ENCODE data around the gene LYVE1. TPM values are rescaled to one million over a fixed set of nuclear protein-coding genes. Genes with fewer than 3 reads are reported as not detected.

The LYVE1 gene
- polyA plus RNA-seq, 1 of the 3 experiments (the other 2 are of a cell fraction), result not detected

DNA sequence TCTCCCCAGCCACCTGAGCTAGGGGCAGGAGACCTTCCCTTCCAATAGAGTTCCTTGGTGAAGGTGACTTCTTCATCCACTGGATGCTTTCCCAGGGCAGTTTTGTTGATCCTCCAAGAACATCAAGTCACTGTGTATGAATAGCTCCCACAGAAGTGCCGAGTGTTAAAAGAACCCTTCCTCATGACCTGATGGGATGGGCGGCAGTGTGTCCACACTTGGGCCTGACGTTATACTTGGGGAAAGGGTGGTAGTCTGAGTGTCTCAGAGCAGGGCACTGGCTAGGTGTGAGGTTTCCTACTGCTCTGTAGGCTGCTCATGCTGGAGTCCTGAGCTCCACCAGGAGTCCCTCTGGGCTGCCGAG, 7.6 kb upstream of the LYVE1 start:
- H3K4me3 ChIP-seq (ENCODE audit: low read depth in 2 of 2, low read length in 1 of 2), result no peak overlapping the region
- ChIA-PET CTCF (interaction anchor here (1.0 to 1.4 kb wide), 2 partner anchors 11 to 59 kb away, joined by 3 read pairs; no protein-coding TSS in a partner anchor), POLR2A (no interaction called here)
- H3K36me3 ChIP-seq (replicated peaks in 1 of 2; ENCODE audit: control insufficient read depth in 1 of 2, insufficient read depth in 2 of 2, low read length in 1 of 2), result no peaks in the 10 kb centered on the region
- H3K27ac ChIP-seq (ENCODE audit: low read depth in 2 of 2, low read length in 1 of 2), result no peak overlapping the region
- H3K9me3 ChIP-seq, result no peaks in the 10 kb centered on the region
- WGBS (ENCODE audit: low lambda C conversion rate), result 91% methylated on average over 4 of the region's 4 CpGs
- no peak overlapping the region for H3K4me2 ChIP-seq
- no peaks in the 10 kb centered on the region for H3K27me3 ChIP-seq (ENCODE audit: insufficient read depth)
- TF ChIP-seq, protein P1, sequence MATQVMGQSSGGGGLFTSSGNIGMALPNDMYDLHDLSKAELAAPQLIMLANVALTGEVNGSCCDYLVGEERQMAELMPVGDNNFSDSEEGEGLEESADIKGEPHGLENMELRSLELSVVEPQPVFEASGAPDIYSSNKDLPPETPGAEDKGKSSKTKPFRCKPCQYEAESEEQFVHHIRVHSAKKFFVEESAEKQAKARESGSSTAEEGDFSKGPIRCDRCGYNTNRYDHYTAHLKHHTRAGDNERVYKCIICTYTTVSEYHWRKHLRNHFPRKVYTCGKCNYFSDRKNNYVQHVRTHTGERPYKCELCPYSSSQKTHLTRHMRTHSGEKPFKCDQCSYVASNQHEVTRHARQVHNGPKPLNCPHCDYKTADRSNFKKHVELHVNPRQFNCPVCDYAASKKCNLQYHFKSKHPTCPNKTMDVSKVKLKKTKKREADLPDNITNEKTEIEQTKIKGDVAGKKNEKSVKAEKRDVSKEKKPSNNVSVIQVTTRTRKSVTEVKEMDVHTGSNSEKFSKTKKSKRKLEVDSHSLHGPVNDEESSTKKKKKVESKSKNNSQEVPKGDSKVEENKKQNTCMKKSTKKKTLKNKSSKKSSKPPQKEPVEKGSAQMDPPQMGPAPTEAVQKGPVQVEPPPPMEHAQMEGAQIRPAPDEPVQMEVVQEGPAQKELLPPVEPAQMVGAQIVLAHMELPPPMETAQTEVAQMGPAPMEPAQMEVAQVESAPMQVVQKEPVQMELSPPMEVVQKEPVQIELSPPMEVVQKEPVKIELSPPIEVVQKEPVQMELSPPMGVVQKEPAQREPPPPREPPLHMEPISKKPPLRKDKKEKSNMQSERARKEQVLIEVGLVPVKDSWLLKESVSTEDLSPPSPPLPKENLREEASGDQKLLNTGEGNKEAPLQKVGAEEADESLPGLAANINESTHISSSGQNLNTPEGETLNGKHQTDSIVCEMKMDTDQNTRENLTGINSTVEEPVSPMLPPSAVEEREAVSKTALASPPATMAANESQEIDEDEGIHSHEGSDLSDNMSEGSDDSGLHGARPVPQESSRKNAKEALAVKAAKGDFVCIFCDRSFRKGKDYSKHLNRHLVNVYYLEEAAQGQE (IDR thresholded peaks at IDR 0.05; ENCODE audit: low read depth, low read length), result no peak
- no peak for TF ChIP-seq FOXM1 (IDR thresholded peaks at IDR 0.05; ENCODE audit: low read depth)
- no peak for TF ChIP-seq GATA2 (CRISPR knock-in tag; IDR thresholded peaks at IDR 0.05)
- H3K9me2 ChIP-seq, result no peaks in the 10 kb centered on the region
- no peak overlapping the region for H3K9ac ChIP-seq
- no peak overlapping the region for H2AFZ ChIP-seq (ENCODE audit: low read depth)
- H3K4me1 ChIP-seq (ENCODE audit: control insufficient read depth in 1 of 2, insufficient read depth in 2 of 2, low read depth in 1 of 2, low read length in 1 of 2), result peaks cover 0 to 7% of the 10 kb centered on the region in 2 experiments; a peak in 2 of 4 replicates
- H3F3A ChIP-seq (replicated peaks; ENCODE audit: insufficient read depth), result no peaks in the 10 kb centered on the region
- H4K20me1 ChIP-seq (ENCODE audit: insufficient read depth), result no peaks in the 10 kb centered on the region
- H3K79me2 ChIP-seq (ENCODE audit: insufficient read depth), result no peaks in the 10 kb centered on the region
- no peak for DNase-seq

DNA sequence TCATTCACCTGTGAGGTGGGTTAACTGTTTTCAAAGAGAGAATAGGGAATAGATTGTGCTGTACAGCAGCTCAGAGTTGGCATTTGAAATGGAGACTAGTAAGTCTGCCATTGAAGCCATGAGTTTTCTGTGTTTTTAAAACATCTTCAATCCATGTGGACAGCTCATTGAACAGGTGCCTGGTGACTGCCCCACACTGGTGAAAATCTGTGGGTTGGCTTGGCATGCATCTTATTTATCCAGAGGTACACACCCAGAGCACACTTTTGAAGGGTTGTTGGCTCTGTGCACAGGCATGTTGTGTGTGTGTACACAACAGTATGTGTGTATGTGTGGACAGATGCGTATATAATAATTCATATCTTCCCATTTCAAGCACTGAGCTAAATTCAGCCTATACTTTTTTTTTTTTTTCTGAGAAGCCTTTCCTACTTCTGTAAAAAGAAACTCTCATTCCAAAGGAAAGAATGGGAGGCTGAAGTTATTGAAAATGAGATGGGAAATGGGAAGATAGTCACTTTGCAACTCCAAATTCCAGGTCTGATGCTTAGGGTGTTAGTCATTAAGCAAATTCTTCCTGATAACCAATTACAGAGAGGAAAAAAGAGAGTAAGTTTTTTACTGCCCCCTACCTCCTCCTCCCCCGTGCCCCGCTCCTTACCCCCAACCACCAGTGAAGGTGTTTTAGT, 7.0 kb upstream of the LYVE1 start:
- no peak for TF ChIP-seq JUND (IDR thresholded peaks at IDR 0.05)
- H3K27ac ChIP-seq (ENCODE audit: low read depth in 2 of 2, low read length in 1 of 2), result no peak overlapping the region
- H4K20me1 ChIP-seq (ENCODE audit: insufficient read depth), result no peaks in the 10 kb centered on the region
- ChIA-PET CTCF (interaction anchor here (1.4 kb wide), 1 partner anchor 60 kb away, joined by 3 read pairs; no protein-coding TSS in a partner anchor), POLR2A (no interaction called here)
- no peaks in the 10 kb centered on the region for H3K36me3 ChIP-seq (replicated peaks in 1 of 2; ENCODE audit: control insufficient read depth in 1 of 2, insufficient read depth in 2 of 2, low read length in 1 of 2)
- no peaks in the 10 kb centered on the region for H3K9me3 ChIP-seq
- H2AFZ ChIP-seq (ENCODE audit: low read depth), result no peak overlapping the region
- no peaks in the 10 kb centered on the region for H3K9me2 ChIP-seq
- H3K4me3 ChIP-seq (ENCODE audit: low read depth in 2 of 2, low read length in 1 of 2), result no peak overlapping the region
- no peak overlapping the region for H3K9ac ChIP-seq
- H3K27me3 ChIP-seq (ENCODE audit: insufficient read depth), result no peaks in the 10 kb centered on the region
- H3K4me1 ChIP-seq (ENCODE audit: control insufficient read depth in 1 of 2, insufficient read depth in 2 of 2, low read depth in 1 of 2, low read length in 1 of 2), result peaks cover 0 to 7% of the 10 kb centered on the region in 2 experiments; a peak in 2 of 4 replicates
- DNase-seq, result no peak
- no peaks in the 10 kb centered on the region for H3F3A ChIP-seq (replicated peaks; ENCODE audit: insufficient read depth)
- WGBS (ENCODE audit: low lambda C conversion rate), result 77% methylated on average over 3 of the region's 3 CpGs
- H3K79me2 ChIP-seq (ENCODE audit: insufficient read depth), result no peaks in the 10 kb centered on the region
- no peak overlapping the region for H3K4me2 ChIP-seq

DNA sequence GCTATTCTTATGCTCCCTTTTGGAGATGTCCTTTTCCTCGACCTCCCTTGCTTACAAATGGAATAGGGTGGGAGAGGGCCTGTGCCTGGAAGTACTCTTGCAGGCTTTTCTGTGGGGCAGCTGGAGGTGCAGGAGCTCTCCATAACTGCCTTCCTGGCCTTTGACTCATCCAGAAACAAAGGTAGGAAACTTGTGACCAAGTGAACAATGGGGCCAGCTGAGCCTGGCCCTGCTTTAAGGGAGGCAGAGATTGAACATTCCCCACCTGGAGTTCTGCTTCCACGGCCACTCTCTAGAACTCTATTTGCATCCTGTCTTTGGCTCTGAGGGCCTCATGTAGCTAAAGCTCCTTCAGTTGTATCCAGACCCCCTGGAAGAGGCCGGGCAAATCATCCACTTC, 5.1 kb upstream of the LYVE1 start:
- 19% methylated on average over 2 of the region's 3 CpGs for WGBS (ENCODE audit: low lambda C conversion rate)
- POLR2A ChIA-PET, result no interaction called here

More for the DNA sequence above, 5.1 kb upstream of the LYVE1 start:
- TF ChIP-seq POLR2AphosphoS5 (IDR thresholded peaks at IDR 0.05; ENCODE audit: low read depth, low read length), result no peak
- TF ChIP-seq CHD2 (IDR thresholded peaks at IDR 0.05; ENCODE audit: low read length, partially characterized antibody), result no peak
- TF ChIP-seq, protein P1 (IDR thresholded peaks at IDR 0.05; ENCODE audit: low read depth, low read length), result no peak
- TF ChIP-seq RAD21 (IDR thresholded peaks at IDR 0.05; ENCODE audit: low read length), result no peak
- TF ChIP-seq NFIC (IDR thresholded peaks at IDR 0.05; ENCODE audit: borderline replicate concordance), result no peak
- TF ChIP-seq, protein P2, sequence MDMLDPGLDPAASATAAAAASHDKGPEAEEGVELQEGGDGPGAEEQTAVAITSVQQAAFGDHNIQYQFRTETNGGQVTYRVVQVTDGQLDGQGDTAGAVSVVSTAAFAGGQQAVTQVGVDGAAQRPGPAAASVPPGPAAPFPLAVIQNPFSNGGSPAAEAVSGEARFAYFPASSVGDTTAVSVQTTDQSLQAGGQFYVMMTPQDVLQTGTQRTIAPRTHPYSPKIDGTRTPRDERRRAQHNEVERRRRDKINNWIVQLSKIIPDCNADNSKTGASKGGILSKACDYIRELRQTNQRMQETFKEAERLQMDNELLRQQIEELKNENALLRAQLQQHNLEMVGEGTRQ (IDR thresholded peaks at IDR 0.05; ENCODE audit: borderline replicate concordance, low read depth, low read length), result no peak
- TF ChIP-seq ELF1 (IDR thresholded peaks at IDR 0.05), result no peak
- TF ChIP-seq SIN3A (IDR thresholded peaks at IDR 0.05; ENCODE audit: borderline replicate concordance, low read depth, low read length), result no peak
- no peak for TF ChIP-seq RXRA (IDR thresholded peaks at IDR 0.05; ENCODE audit: borderline replicate concordance, low read depth)
- TF ChIP-seq RCOR1 (IDR thresholded peaks at IDR 0.05; ENCODE audit: low read length), result no peak
- TF ChIP-seq JUND (IDR thresholded peaks at IDR 0.05), result no peak
- Histone ChIP-seq H3K4me2 (no peak overlapping the region), H3K4me1 (ENCODE audit: control insufficient read depth in 1 of 2, insufficient read depth in 2 of 2, low read depth in 1 of 2, low read length in 1 of 2) (peaks cover 0 to 2% of the 10 kb centered on the region in 2 experiments; a peak in 1 of 4 replicates), H2AFZ (ENCODE audit: low read depth) (no peak overlapping the region), H3K27me3 (ENCODE audit: insufficient read depth) (no peaks in the 10 kb centered on the region), H4K20me1 (ENCODE audit: insufficient read depth) (no peaks in the 10 kb centered on the region), H3K9ac (no peak overlapping the region), H3K79me2 (ENCODE audit: insufficient read depth) (no peaks in the 10 kb centered on the region), H3K9me3 (no peaks in the 10 kb centered on the region), H3K36me3 (replicated peaks in 1 of 2; ENCODE audit: control insufficient read depth in 1 of 2, insufficient read depth in 2 of 2, low read length in 1 of 2) (no peaks in the 10 kb centered on the region), H3K27ac (ENCODE audit: low read depth in 2 of 2, low read length in 1 of 2) (no peak overlapping the region), H3K9me2 (no peaks in the 10 kb centered on the region), H3K4me3 (ENCODE audit: low read depth in 2 of 2, low read length in 1 of 2) (no peak overlapping the region), H3F3A (replicated peaks; ENCODE audit: insufficient read depth) (no peaks in the 10 kb centered on the region)
- CTCF ChIA-PET, result interaction anchor here (1.1 kb wide), 1 partner anchor 8 kb away, joined by 3 read pairs; no protein-coding TSS in a partner anchor
- no peak for DNase-seq
